Pancreas (tissue), 10 donors: ENCODE results near the gene ZNF528. TPM values are rescaled to one million over a fixed set of nuclear protein-coding genes. Genes with fewer than 3 reads are reported as not detected.
A peak's percentile ranks its signal among the peaks of the same experiment; 100 is the strongest.

ENCODE experiments used
- ATAC-seq, 4 donors: fragments of 200-7000 bp; cut with Tn5 transposase; one replicate each; pipeline versions ENCODE4 v1.8.0 to v1.9.1; 2020; ENCODE audit warnings: mild to moderate bottlenecking in 4 of 4, moderate library complexity in 4 of 4
- DNase-seq, 6 donors: peaks; one replicate each; pipeline ENCODE4 v3.0.0-alpha.2; 2020
- FAIRE-seq: peaks from 2 replicates; lab custom pipeline; 2012; peaks lifted over from hg19 to GRCh38; lab: Jason Lieb, UNC
- H3K27ac ChIP-seq, 4 donors: fragments of 200-600 bp; sonication (generic); 1 replicate in 3 of 4; 2 replicates in 1 of 4; pipeline versions ENCODE4 v1.5.0 to v1.8.0; 2020
- H3K27me3 ChIP-seq, 4 donors: fragments of 200-600 bp; one replicate each; pipeline ENCODE4 v1.8.0; 2021
- H3K36me3 ChIP-seq, 3 donors: fragments of 200-600 bp; sonication (generic) in 1 of 3; one replicate each; pipeline versions ENCODE4 v1.5.0 to v1.8.0; 2020 to 2021
- H3K4me1 ChIP-seq, 3 donors: fragments of 200-600 bp; one replicate each; pipeline ENCODE4 v1.8.0; 2021
- H3K4me3 ChIP-seq, 4 donors: fragments of 200-600 bp; sonication (generic) in 2 of 4; one replicate each; pipeline versions ENCODE4 v1.5.0 to v1.8.0; 2020 to 2021
- H3K9me3 ChIP-seq, 4 donors: fragments of 200-600 bp; one replicate each; pipeline ENCODE4 v1.8.0; 2021
- CTCF ChIP-seq, 4 donors: fragments of 200-600 bp; sonication (generic) in 3 of 4; IDR thresholded peaks; one replicate each; pipeline versions ENCODE4 v1.5.0 to v1.8.0; 2021; ENCODE audit warnings: antibody characterized with exemption in 4 of 4
- WGBS, 2 donors: extraction: QIAGEN DNeasy Blood & Tissue Kit; methylation state at CpG; one replicate each; pipeline ENCODE4 v1.1.7; 2013; 5-methylcytosine and 5-hydroxymethylcytosine counted together
- intact Hi-C, 3 donors: fragments of 100-400 bp; cut with DNase I; formaldehyde crosslinking; loops; one replicate each; pipeline versions ENCODE4 v1.11.1 to v1.14.2; 2022
- polyA plus RNA-seq, 2 donors: library from polyadenylated mRNA; stranded (reverse); fragments of 200-250 nt; gene quantifications; one replicate each; pipeline ENCODE4 v1.2.3, GENCODE V29; 2013
- total RNA-seq, 6 donors: library from RNA; stranded (reverse); fragmentation: NEBNext Ultra II Directional in 4 of 6; extraction: Animal tissue kit (Norgen Biotek cat#: 25700) in 4 of 6; gene quantifications; one replicate each; pipeline versions ENCODE4 v1.2.1 to v1.2.4, GENCODE V29; 2021 to 2023
- donor health status: healthy with polysubstance abuse.
- donor health status: DM: no; HTN: no; CAD: no; lungs with moderate emphysema.
- donor health status: DM: no; HTN: no; CAD: no.
- donor health status: control.
- donor health status: control.
- donor health status: Bipolar disorder and iron deficiency.
- donor health status: DM: yes; HTN: yes; CAD: no.
- donor health status: DM: no; HTN: no; CAD: no.
- donor health status: DM: no; HTN: no; CAD: no.
- donor health status: DM: yes; HTN: yes; CAD: no.

ZNF528 gene
- total and polyA plus RNA-seq, 8 donors, result 3.9 to 12.4 (median 6.8) TPM

DNA sequence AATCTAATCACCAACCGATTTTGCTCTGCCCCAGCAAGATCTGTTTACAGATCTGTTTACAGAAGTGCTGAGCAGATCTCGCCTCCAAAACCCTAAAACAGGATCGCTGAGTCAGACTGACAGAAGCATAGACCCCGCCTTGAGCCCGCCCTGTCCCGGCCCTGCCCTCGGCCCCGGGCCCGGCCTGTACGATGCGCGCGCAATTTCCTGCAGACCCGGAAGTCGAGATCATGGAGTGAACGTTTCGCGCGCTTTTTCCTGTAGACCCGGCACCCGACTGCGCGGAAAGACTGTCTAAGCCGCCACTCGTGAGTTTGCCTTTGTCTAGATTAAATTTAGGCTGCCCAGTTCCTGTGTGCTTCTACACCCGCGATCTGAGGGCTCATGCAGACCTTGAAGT, 31.3 kb downstream of the ZNF528 start, which contains the start of gene ZNF534:
ZNF534 (plus strand) TSS at position 212 of the 400 bp plus-strand sequence. CDS start 2,327 bp downstream, outside the sequence.
- intact Hi-C loops, result no loop called here
- H3K27ac ChIP-seq, result no peak within 1 kb of the TSS
- ATAC-seq (no peak), DNase-seq (no peak), FAIRE-seq (no peak)
- no peaks in the 10 kb centered on the region for H3K9me3 ChIP-seq
- no peak within 1 kb of the TSS for H3K4me3 ChIP-seq
- TF ChIP-seq CTCF (IDR thresholded peaks at IDR 0.05), result no peak
- no peaks in the 10 kb centered on the region for H3K36me3 ChIP-seq
- 38 to 44% methylated on average over 27 of the region's 27 CpGs for WGBS, 2 donors
- no peaks in the 10 kb centered on the region for H3K27me3 ChIP-seq
- no peaks in the 10 kb centered on the region for H3K4me1 ChIP-seq

DNA sequence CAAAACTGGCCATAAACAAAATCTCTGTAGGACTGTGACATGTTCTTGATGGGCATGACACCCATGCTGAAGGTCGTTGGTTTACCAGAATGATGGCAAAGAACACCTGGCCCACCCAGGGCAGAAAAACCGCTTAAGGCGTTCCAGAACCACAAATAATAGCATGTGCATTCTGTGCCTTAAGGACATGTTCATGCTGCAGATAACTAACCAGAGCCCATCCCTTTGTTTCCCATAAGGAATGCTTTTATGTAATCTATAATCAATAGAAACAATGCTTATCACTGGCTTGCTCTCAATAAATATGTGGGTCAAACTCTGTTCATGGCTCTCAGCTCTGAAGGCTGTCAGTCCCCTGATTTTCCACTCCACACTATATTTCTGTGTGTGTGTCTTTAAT, 44.5 kb downstream of the ZNF528 start:
- no peaks in the 10 kb centered on the region for H3K27me3 ChIP-seq
- H3K4me1 ChIP-seq, result no peaks in the 10 kb centered on the region
- intact Hi-C loops, result no loop called here
- ATAC-seq, result no peak
- 46 to 59% methylated on average over 3 of the region's 3 CpGs for WGBS, 2 donors
- no peak for FAIRE-seq
- no peaks in the 10 kb centered on the region for H3K9me3 ChIP-seq
- H3K4me3 ChIP-seq, result no peak overlapping the region
- no peak for TF ChIP-seq CTCF (IDR thresholded peaks at IDR 0.05)
- no peak overlapping the region for H3K27ac ChIP-seq
- no peak for DNase-seq
- no peaks in the 10 kb centered on the region for H3K36me3 ChIP-seq

- no peaks in the 10 kb centered on the region for H3K36me3 ChIP-seq
- no peak for DNase-seq
- no peak overlapping the region for H3K27ac ChIP-seq
- TF ChIP-seq CTCF (IDR thresholded peaks at IDR 0.05), result no peak
- H3K27me3 ChIP-seq, result no peaks in the 10 kb centered on the region
- ATAC-seq, result no peak
- no peaks in the 10 kb centered on the region for H3K9me3 ChIP-seq
- no peaks in the 10 kb centered on the region for H3K4me1 ChIP-seq
- FAIRE-seq, result no peak
- WGBS, 2 donors, result 22 to 41% methylated on average over 2 of the region's 2 CpGs
- intact Hi-C loops, result no loop called here
- H3K4me3 ChIP-seq, result no peak overlapping the region
Measured at GRCh38 chr19:52444506-52444905, 46.9 kb downstream of the ZNF528 start.

GRCh38 chr19:52451241-52451640, 53.6 kb downstream of the ZNF528 start:
- no peak for ATAC-seq
- no peak for DNase-seq
- H3K9me3 ChIP-seq, result peaks cover 0 to 6% (median 0%) of the 10 kb centered on the region in 4 donors
- intact Hi-C loops, result no loop called here
- FAIRE-seq, result no peak
- TF ChIP-seq CTCF (IDR thresholded peaks at IDR 0.05), result no peak
- H3K4me3 ChIP-seq, result no peak overlapping the region
- WGBS, 2 donors, result 12 to 27% methylated on average over 41 of the region's 41 CpGs
- H3K27ac ChIP-seq, result no peak overlapping the region
- H3K4me1 ChIP-seq, result peaks cover 0 to 3% (median 0%) of the 10 kb centered on the region in 3 donors
- H3K27me3 ChIP-seq, result no peaks in the 10 kb centered on the region
- no peaks in the 10 kb centered on the region for H3K36me3 ChIP-seq

GRCh38 chr19:52453324-52454094, 55.9 kb downstream of the ZNF528 start, which contains the start of gene ZNF578:
Gene ZNF578 (plus strand): TSS chr19:52453553. CDS start chr19:52501846, 48,293 bp downstream.
- intact Hi-C loops, result no loop called here
- peak within 1 kb of the TSS; percentile 14 to 66 (median 40) for H3K4me3 ChIP-seq
- 2% methylated on average over 48 of the region's 48 CpGs for WGBS, 2 donors
- no peak for TF ChIP-seq CTCF (IDR thresholded peaks at IDR 0.05)
- peak within 1 kb of the TSS in 1 of 4 donors; percentile 4 for H3K27ac ChIP-seq
- H3K36me3 ChIP-seq, result peaks cover 0 to 6% (median 0%) of the 10 kb centered on the region in 3 donors
- peaks cover 0 to 3% (median 0%) of the 10 kb centered on the region in 3 donors for H3K4me1 ChIP-seq
- peak; percentile 92 to 99 (median 97) for ATAC-seq
- no peak for FAIRE-seq
- no peaks in the 10 kb centered on the region for H3K27me3 ChIP-seq
- peaks cover 0 to 6% (median 0%) of the 10 kb centered on the region in 4 donors for H3K9me3 ChIP-seq
- DNase-seq, result peak; percentile 62 to 83 (median 71)
